ENCODE results near the gene LDB2. TPM values are rescaled to one million over a fixed set of nuclear protein-coding genes. Genes with fewer than 3 reads are reported as not detected.
A peak's percentile ranks its signal among the peaks of the same experiment; 100 is the strongest.
"Not testable (repeated sequence)": the region's sequence is repeated elsewhere in the genome, so short reads cannot be mapped to it uniquely, and the experiment has no call there.

The LDB2 gene
- total RNA-seq, 1 experiment from 2014 or later, result 0.24 TPM

- DNase-seq (ENCODE audit: low read depth), result no peak
These were observed 302.2 kb downstream of the LDB2 start for GRCh38 chr4:16596267-16596666.

- DNase-seq (ENCODE audit: low read depth), result no peak
These were observed 304.3 kb downstream of the LDB2 start for GRCh38 chr4:16594128-16594527.

- no peak for DNase-seq (ENCODE audit: low read depth)
These were observed 305.1 kb downstream of the LDB2 start for GRCh38 chr4:16593386-16593785.

GRCh38 chr4:16591272-16591826, 307.1 kb downstream of the LDB2 start:
- DNase-seq (ENCODE audit: low read depth), result no peak

- no peak for DNase-seq (ENCODE audit: low read depth)
These were observed 307.6 kb downstream of the LDB2 start for GRCh38 chr4:16590797-16591196.

GRCh38 chr4:16588651-16589050, 309.8 kb downstream of the LDB2 start:
- DNase-seq (ENCODE audit: low read depth), result no peak

GRCh38 chr4:16588149-16588548, 310.3 kb downstream of the LDB2 start:
- DNase-seq (ENCODE audit: low read depth), result no peak

GRCh38 chr4:16585053-16585452, 313.4 kb downstream of the LDB2 start:
- DNase-seq (ENCODE audit: low read depth), result no peak

GRCh38 chr4:16583764-16584163, 314.7 kb downstream of the LDB2 start:
- DNase-seq (ENCODE audit: low read depth), result peak; percentile 48

- no peak for DNase-seq (ENCODE audit: low read depth)
These were observed 315.9 kb downstream of the LDB2 start for GRCh38 chr4:16582526-16582925.

GRCh38 chr4:16582036-16582435, 316.4 kb downstream of the LDB2 start:
- DNase-seq (ENCODE audit: low read depth), result no peak

- no peak for DNase-seq (ENCODE audit: low read depth)
These were observed 317.3 kb downstream of the LDB2 start for GRCh38 chr4:16581117-16581516.

- no peak for DNase-seq (ENCODE audit: low read depth)
These were observed 317.9 kb downstream of the LDB2 start for GRCh38 chr4:16580514-16580913.

- DNase-seq (ENCODE audit: low read depth), result peak; percentile 20
These were observed 318.6 kb downstream of the LDB2 start for GRCh38 chr4:16579866-16580265.

GRCh38 chr4:16577177-16577576, 321.3 kb downstream of the LDB2 start:
- DNase-seq (ENCODE audit: low read depth), result no peak

- no peak for DNase-seq (ENCODE audit: low read depth)
These were observed 323.5 kb downstream of the LDB2 start for GRCh38 chr4:16574981-16575380.

- peak; percentile 71 for DNase-seq (ENCODE audit: low read depth)
These were observed 324.7 kb downstream of the LDB2 start for GRCh38 chr4:16573739-16574138.

- DNase-seq (ENCODE audit: low read depth), result peak; percentile 52
These were observed 325.2 kb downstream of the LDB2 start for GRCh38 chr4:16573206-16573605.

- DNase-seq (ENCODE audit: low read depth), result no peak
These were observed 325.8 kb downstream of the LDB2 start for GRCh38 chr4:16572631-16573030.

- DNase-seq (ENCODE audit: low read depth), result no peak
These were observed 326.3 kb downstream of the LDB2 start for GRCh38 chr4:16572161-16572560.

- DNase-seq (ENCODE audit: low read depth), result no peak
These were observed 328.7 kb downstream of the LDB2 start for GRCh38 chr4:16569790-16570189.

GRCh38 chr4:16557316-16557715, 341.1 kb downstream of the LDB2 start:
- DNase-seq (ENCODE audit: low read depth), result not testable (repeated sequence)

- DNase-seq (ENCODE audit: low read depth), result no peak
These were observed 343.3 kb downstream of the LDB2 start for GRCh38 chr4:16555156-16555555.

GRCh38 chr4:16550531-16550930, 347.9 kb downstream of the LDB2 start:
- DNase-seq (ENCODE audit: low read depth), result no peak
